Neuronal stem cell (in vitro differentiated cells): Measurements from ENCODE around the gene ALB. TPM values are rescaled to one million over a fixed set of nuclear protein-coding genes. Genes with fewer than 3 reads are reported as not detected.
"Not testable (repeated sequence)": the region's sequence is repeated elsewhere in the genome, so short reads cannot be mapped to it uniquely, and the experiment has no call there.

Experiments used
- DNase-seq: peaks from one replicate; pipeline ENCODE4 v3.0.0-alpha.2; 2013; ENCODE audit warnings: low spot score
- H2AFZ ChIP-seq: one replicate; pipeline ENCODE4 v1.6.1; 2013; ENCODE audit warnings: mild to moderate bottlenecking, low read length, inconsistent platforms
- H2AK5ac ChIP-seq: 2 replicates; pipeline ENCODE4 v1.6.1; 2013; ENCODE audit warnings: low read depth, mild to moderate bottlenecking, inconsistent platforms, low read length, moderate library complexity, mixed read lengths
- H2BK120ac ChIP-seq: 2 replicates; pipeline ENCODE4 v1.6.1; 2013; ENCODE audit warnings: low read depth, mild to moderate bottlenecking, inconsistent platforms, low read length, moderate library complexity, mixed read lengths
- H2BK12ac ChIP-seq: one replicate; pipeline ENCODE4 v1.6.1; 2013; ENCODE audit warnings: low read length, inconsistent platforms
- H2BK15ac ChIP-seq: 2 replicates; pipeline ENCODE4 v1.6.1; 2013; ENCODE audit warnings: mild to moderate bottlenecking, low read length, inconsistent platforms, mixed read lengths
- H2BK5ac ChIP-seq: one replicate; pipeline ENCODE4 v1.6.1; 2013; ENCODE audit warnings: inconsistent platforms, mild to moderate bottlenecking, low read length, moderate library complexity
- H3K14ac ChIP-seq: one replicate; pipeline ENCODE4 v1.6.1; 2013; ENCODE audit warnings: low read length, inconsistent platforms
- H3K18ac ChIP-seq: 2 replicates; pipeline ENCODE4 v1.6.1; 2013; ENCODE audit warnings: low read length, inconsistent platforms
- H3K23ac ChIP-seq: 2 replicates; pipeline ENCODE4 v1.6.1; 2013; ENCODE audit warnings: low read depth, mild to moderate bottlenecking, mixed read lengths, low read length, inconsistent platforms; ENCODE audit not compliant: poor library complexity
- H3K27ac ChIP-seq: replicated peaks from 3 replicates; pipeline ENCODE4 v1.5.1; 2013; ENCODE audit warnings: low read length, inconsistent platforms
- H3K27me3 ChIP-seq, 3 experiments: 2 replicates each; pipeline ENCODE4 v1.6.1; 2013; ENCODE audit warnings: low read length in 3 of 3, mild to moderate bottlenecking in 2 of 3, inconsistent platforms in 1 of 3, low read depth in 1 of 3, mixed read lengths in 1 of 3, moderate library complexity in 1 of 3; ENCODE audit not compliant: control insufficient read depth in 3 of 3, insufficient read depth in 3 of 3
- H3K36me3 ChIP-seq, 2 donors: replicated peaks in 1 of 2; 2 replicates each; pipeline ENCODE4 v1.6.1; 2013; ENCODE audit warnings: low read length in 2 of 2; ENCODE audit not compliant: control insufficient read depth in 2 of 2, insufficient read depth in 2 of 2
- H3K4ac ChIP-seq: 2 replicates; pipeline ENCODE4 v1.6.1; 2013; ENCODE audit warnings: inconsistent platforms, mild to moderate bottlenecking, low read length, moderate library complexity
- H3K4me1 ChIP-seq, 2 donors: 1 replicate in 1 of 2; 2 replicates in 1 of 2; pipeline ENCODE4 v1.6.1; 2013; ENCODE audit warnings: low read length in 2 of 2, low read depth in 1 of 2; ENCODE audit not compliant: control insufficient read depth in 2 of 2, insufficient read depth in 1 of 2
- H3K4me2 ChIP-seq: one replicate; pipeline ENCODE4 v1.6.1; 2013; ENCODE audit warnings: mild to moderate bottlenecking, low read length, inconsistent platforms; ENCODE audit not compliant: insufficient read depth, poor library complexity, severe bottlenecking
- H3K4me3 ChIP-seq, 2 donors: 2 replicates each; pipeline ENCODE4 v1.5.1; 2013; ENCODE audit warnings: low read length in 2 of 2, mild to moderate bottlenecking in 2 of 2, inconsistent platforms in 1 of 2, moderate library complexity in 1 of 2
- H3K79me1 ChIP-seq: one replicate; pipeline ENCODE4 v1.6.1; 2013; ENCODE audit warnings: low read depth, mild to moderate bottlenecking, inconsistent platforms, low read length, moderate library complexity
- H3K9ac ChIP-seq: one replicate; pipeline ENCODE4 v1.6.1; 2013; ENCODE audit warnings: mild to moderate bottlenecking, low read depth, low read length, inconsistent platforms; ENCODE audit not compliant: poor library complexity
- H3K9me3 ChIP-seq, 2 donors: replicated peaks in 1 of 2; 2 replicates each; pipeline versions ENCODE3 to v1.6.1; 2013; ENCODE audit warnings: low read length in 2 of 2, mild to moderate bottlenecking in 2 of 2, inconsistent platforms in 1 of 2, low read depth in 1 of 2, mixed read lengths in 1 of 2, moderate library complexity in 1 of 2; ENCODE audit not compliant: control insufficient read depth in 2 of 2, insufficient read depth in 1 of 2
- H4K8ac ChIP-seq: one replicate; pipeline ENCODE4 v1.6.1; 2013; ENCODE audit warnings: low read depth, mild to moderate bottlenecking, inconsistent platforms, low read length, moderate library complexity
- H4K91ac ChIP-seq: one replicate; pipeline ENCODE4 v1.6.1; 2013; ENCODE audit warnings: low read length, low read depth, mild to moderate bottlenecking, inconsistent platforms; ENCODE audit not compliant: poor library complexity
- WGBS, 2 donors: extraction: QIAGEN DNeasy Blood & Tissue Kit; methylation state at CpG; one replicate each; pipeline ENCODE4 v1.1.7; 2013; ENCODE audit warnings: missing lambda C conversion rate in 2 of 2, mixed read lengths in 1 of 2; ENCODE audit not compliant: insufficient read length in 2 of 2, insufficient replicate concordance in 1 of 2; ENCODE audit errors: extremely low coverage in 2 of 2; 5-methylcytosine and 5-hydroxymethylcytosine counted together
- polyA plus RNA-seq, 2 experiments: library from polyadenylated mRNA; stranded (reverse); fragments of 200-250 nt; gene quantifications; one replicate each; pipeline ENCODE4 v1.2.3, GENCODE V29; 2013

ALB gene
- polyA plus RNA-seq (2013, experiment 1 of 2), result 0.60 TPM
- 0.57 TPM for polyA plus RNA-seq (2013, experiment 2 of 2)

DNA sequence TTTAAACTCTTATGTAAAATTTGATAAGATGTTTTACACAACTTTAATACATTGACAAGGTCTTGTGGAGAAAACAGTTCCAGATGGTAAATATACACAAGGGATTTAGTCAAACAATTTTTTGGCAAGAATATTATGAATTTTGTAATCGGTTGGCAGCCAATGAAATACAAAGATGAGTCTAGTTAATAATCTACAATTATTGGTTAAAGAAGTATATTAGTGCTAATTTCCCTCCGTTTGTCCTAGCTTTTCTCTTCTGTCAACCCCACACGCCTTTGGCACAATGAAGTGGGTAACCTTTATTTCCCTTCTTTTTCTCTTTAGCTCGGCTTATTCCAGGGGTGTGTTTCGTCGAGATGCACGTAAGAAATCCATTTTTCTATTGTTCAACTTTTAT, at the start of gene ALB:
TSS of gene ALB (plus strand) at position 246 of the 400 bp plus-strand sequence. CDS start at position 287, 41 bp downstream.
- no CpG with 5 or more reads among the region's 7 CpGs for WGBS, 2 donors
- DNase-seq, result no peak
- no peaks in the 10 kb centered on the region for H3K79me1 ChIP-seq
- H4K8ac ChIP-seq, result no peak within 1 kb of the TSS
- no peak within 1 kb of the TSS for H2AFZ ChIP-seq
- no peaks in the 10 kb centered on the region for H3K9me3 ChIP-seq
- no peaks in the 10 kb centered on the region for H3K27me3 ChIP-seq
- H3K36me3 ChIP-seq, result no peaks in the 10 kb centered on the region
- H3K27ac ChIP-seq, result no peak within 1 kb of the TSS
- H3K14ac ChIP-seq, result no peak within 1 kb of the TSS
- no peak within 1 kb of the TSS for H2BK5ac ChIP-seq
- H2AK5ac ChIP-seq, result no peak within 1 kb of the TSS
- no peak within 1 kb of the TSS for H3K18ac ChIP-seq
- no peak within 1 kb of the TSS for H3K4me3 ChIP-seq
- H2BK15ac ChIP-seq, result no peak within 1 kb of the TSS
- H3K4me1 ChIP-seq, result no peaks in the 10 kb centered on the region
- no peak within 1 kb of the TSS for H3K4me2 ChIP-seq
- no peak within 1 kb of the TSS for H3K9ac ChIP-seq
- H2BK120ac ChIP-seq, result no peak within 1 kb of the TSS
- no peak within 1 kb of the TSS for H3K4ac ChIP-seq
- no peak within 1 kb of the TSS for H4K91ac ChIP-seq
- no peak within 1 kb of the TSS for H2BK12ac ChIP-seq
- H3K23ac ChIP-seq, result no peak within 1 kb of the TSS

- H2BK15ac ChIP-seq, H3K36me3 ChIP-seq, H3K79me1 ChIP-seq, H3K27me3 ChIP-seq, H3K27ac ChIP-seq, H3K4me2 ChIP-seq, H4K8ac ChIP-seq, H3K4me1 ChIP-seq, H3K4me3 ChIP-seq, H3K23ac ChIP-seq, H4K91ac ChIP-seq, H2BK5ac ChIP-seq, H3K4ac ChIP-seq, H3K9me3 ChIP-seq, DNase-seq, H2AFZ ChIP-seq, H2AK5ac ChIP-seq, H3K9ac ChIP-seq, H3K14ac ChIP-seq, H2BK12ac ChIP-seq, H3K18ac ChIP-seq, H2BK120ac ChIP-seq: not testable (repeated sequence)
- no CpG with 5 or more reads among the region's 1 CpG for WGBS, 2 donors
Observed at GRCh38 chr4:73357174-73357573, 46.9 kb upstream of the ALB start.

DNA sequence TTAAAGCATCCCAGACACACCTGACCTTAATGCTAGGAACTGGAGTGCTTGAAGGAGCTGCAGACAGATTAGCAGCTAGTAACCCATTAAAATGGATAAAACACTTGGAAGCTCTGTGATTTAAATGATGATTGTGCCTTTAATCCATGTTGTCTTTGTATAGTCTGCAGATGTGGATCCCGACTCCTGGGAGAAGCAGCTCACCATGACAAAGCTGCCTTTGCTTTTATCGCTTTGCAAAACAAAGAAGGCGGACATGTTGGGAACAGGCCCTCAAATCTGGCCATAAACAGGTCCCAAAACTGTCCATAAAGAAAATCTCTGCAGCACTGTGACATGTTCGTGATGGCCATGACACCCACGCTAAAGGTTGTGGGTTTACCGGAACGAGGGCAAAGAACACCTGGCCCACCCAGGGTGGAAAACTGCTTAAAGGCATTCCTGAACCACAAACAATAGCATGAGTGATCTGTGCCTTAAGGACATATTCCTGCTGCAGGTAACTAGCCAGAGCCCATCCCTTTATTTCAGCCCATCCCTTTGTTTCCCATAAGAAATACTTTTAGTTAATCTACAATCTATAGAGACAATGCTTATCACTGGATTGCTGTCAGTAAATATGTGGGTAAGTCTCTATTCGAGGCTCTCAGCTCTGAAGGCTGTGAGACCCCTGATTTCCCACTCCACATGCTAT, 34.4 kb upstream of the ALB start:
- H3K4me2 ChIP-seq, H3K9me3 ChIP-seq, H4K91ac ChIP-seq, H2BK15ac ChIP-seq, H2AK5ac ChIP-seq, H2BK12ac ChIP-seq, H3K79me1 ChIP-seq, H3K23ac ChIP-seq, H2BK120ac ChIP-seq, H3K27ac ChIP-seq, DNase-seq, H3K36me3 ChIP-seq, H3K4me3 ChIP-seq, H3K27me3 ChIP-seq, H2BK5ac ChIP-seq, H3K4ac ChIP-seq, H3K9ac ChIP-seq, H4K8ac ChIP-seq, H3K4me1 ChIP-seq, H3K18ac ChIP-seq, H3K14ac ChIP-seq: not testable (repeated sequence)
- peak overlapping the region; percentile 11 for H2AFZ ChIP-seq
- WGBS, 2 donors, result no CpG with 5 or more reads among the region's 8 CpGs

- no peak overlapping the region for H2BK15ac ChIP-seq
- no peak overlapping the region for H3K9ac ChIP-seq
- H3K18ac ChIP-seq, result no peak overlapping the region
- H3K27me3 ChIP-seq, result no peaks in the 10 kb centered on the region
- no peaks in the 10 kb centered on the region for H3K36me3 ChIP-seq
- H4K91ac ChIP-seq, result no peak overlapping the region
- H3K4ac ChIP-seq, result no peak overlapping the region
- no peak overlapping the region for H3K14ac ChIP-seq
- H2BK12ac ChIP-seq, result no peak overlapping the region
- no CpG with 5 or more reads among the region's 1 CpG for WGBS, 2 donors
- H3K27ac ChIP-seq, result no peak overlapping the region
- no peak for DNase-seq
- H3K4me1 ChIP-seq, result no peaks in the 10 kb centered on the region
- no peak overlapping the region for H2AFZ ChIP-seq
- H3K4me3 ChIP-seq, result no peak overlapping the region
- no peaks in the 10 kb centered on the region for H3K79me1 ChIP-seq
- no peak overlapping the region for H2AK5ac ChIP-seq
- no peaks in the 10 kb centered on the region for H3K9me3 ChIP-seq
- H2BK5ac ChIP-seq, result no peak overlapping the region
- H2BK120ac ChIP-seq, result no peak overlapping the region
- H3K23ac ChIP-seq, result no peak overlapping the region
- no peak overlapping the region for H4K8ac ChIP-seq
- H3K4me2 ChIP-seq, result no peak overlapping the region
Observed at GRCh38 chr4:73375328-73375741, 28.8 kb upstream of the ALB start.
